CD4-positive, alpha-beta T cell treated with Interferon alpha-2 for 1 hour (primary cell): ENCODE results near the gene TMEM121.
"Not testable (repeated sequence)": the region's sequence is repeated elsewhere in the genome, so short reads cannot be mapped to it uniquely, and the experiment has no call there.

ENCODE experiments used
- DNase-seq, 2 donors: peaks; one replicate each; pipeline ENCODE4 v3.0.0-alpha.2; 2020 to 2022

Gene TMEM121

DNA sequence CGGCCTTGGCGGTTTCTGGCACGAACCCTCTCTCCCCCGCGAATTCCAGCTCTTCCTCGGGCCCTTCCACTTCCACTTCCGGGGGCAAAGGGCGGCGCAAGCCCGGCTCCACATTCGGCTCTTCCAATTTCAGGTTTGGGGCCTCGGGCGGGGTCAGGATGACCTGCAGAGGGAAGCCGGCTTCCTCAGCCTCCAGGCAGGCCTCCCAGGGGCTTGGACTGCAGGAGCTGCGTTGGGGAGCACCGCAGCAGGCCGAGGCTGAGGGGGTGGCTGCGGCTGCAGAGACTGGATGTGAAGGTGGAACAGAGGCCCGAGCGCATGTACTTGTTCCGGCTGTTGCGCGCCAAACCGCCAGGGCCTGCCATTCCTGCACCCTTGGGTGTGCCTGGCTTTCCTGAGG is 20.7 kb downstream of the TMEM121 start:
- DNase-seq, result not testable (repeated sequence)

DNA sequence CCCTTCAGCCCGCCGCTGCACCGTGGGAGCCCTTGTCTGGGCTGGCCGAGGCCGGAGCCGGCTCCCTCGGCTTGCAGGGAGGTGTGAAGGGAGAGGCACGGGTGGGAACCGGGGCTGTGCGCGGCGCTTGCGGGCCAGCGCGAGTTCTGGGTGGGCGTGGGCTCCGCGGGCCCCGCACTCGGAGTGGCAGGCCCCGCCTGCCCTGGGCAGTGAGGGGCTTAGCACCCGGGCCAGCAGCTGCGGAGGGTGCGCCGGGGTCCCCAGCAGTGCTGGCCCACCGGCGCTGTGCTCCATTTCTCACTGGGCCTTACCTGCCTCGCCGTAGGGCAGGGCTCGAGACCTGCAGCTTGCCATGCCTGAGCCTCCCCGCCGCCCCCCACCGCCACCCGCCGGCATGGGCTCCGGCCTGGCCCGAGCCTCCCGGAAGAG is 21.4 kb downstream of the TMEM121 start:
- no peak for DNase-seq

DNA sequence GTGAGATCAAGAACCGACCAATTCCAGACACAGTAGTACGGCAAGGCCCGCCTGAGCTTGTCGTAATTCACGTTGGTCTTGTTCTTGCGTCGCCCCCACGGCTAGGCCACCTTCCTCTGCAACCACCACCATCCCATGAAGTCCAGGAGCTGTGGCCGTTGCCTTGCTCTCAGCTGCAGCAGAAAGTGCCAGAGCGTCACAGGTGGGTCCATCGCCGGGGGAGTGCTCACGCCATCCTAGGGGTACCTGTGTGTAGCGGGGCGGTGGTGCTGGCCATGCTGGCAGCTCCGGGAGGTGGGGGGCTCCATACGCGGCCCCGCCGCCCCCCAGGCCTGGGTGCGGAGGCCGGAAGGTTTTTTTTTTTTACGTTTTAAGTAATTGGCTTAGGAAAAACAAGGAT is 23.1 kb downstream of the TMEM121 start:
- no peak for DNase-seq

DNA sequence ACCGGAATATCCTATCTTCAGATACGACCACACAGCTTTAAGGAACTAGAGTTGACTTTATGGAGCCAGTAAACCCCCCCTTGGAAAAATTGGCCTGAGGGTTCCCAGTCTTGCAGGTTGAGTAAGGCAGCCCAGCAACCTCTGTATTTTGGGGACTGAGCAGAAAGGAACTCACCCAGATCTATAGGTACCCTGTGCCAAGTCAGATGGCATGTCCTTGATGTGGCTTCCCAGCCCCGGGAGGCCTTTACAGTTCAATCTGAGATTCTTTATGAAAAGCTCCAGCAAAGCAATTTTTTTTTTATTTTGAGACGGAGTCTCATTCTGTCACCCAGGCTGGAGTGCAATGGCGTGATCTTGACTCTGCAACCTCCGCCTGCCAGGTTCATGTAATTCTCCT is 27.6 kb downstream of the TMEM121 start:
- DNase-seq, result no peak

DNA sequence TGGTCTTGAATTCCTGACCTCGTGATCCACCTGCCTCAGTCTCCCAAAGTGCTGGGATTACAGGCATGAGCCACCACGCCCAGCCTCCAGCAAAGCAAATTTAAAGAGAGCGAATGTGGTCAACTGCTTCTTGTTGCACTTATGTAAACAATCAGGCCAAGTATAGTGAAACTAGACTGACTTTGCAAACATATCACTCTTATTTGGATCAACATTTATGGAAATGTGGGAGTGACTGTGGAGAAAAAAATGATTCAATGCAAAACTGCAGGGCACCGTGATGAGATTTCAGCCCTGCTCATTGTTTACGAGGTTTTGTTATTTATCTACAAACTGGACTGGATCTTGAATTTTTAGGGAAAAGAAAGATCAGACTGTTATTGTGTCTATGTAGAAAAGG is 28.1 kb downstream of the TMEM121 start:
- no peak for DNase-seq

DNA sequence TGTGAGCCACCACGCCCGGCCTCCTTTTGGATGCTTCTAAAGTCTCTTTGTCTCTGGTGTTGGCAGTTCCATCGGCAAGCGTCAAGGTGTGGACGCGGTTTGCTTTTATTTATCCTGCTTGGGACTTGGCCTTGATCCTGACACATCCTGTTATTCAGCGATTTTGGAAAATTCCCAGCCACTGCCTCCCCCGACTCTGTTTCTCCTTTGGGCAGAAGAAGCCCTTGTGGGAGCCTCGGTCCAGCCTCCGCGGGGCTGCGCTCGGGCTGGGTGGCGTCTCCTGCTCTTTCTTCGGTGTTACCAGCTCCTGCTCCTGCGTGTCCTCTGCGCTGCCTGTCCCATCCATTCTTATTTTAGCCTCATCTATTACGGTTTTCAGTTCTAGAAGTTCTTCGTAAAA is 31.3 kb downstream of the TMEM121 start:
- DNase-seq, result not testable (repeated sequence)

DNA sequence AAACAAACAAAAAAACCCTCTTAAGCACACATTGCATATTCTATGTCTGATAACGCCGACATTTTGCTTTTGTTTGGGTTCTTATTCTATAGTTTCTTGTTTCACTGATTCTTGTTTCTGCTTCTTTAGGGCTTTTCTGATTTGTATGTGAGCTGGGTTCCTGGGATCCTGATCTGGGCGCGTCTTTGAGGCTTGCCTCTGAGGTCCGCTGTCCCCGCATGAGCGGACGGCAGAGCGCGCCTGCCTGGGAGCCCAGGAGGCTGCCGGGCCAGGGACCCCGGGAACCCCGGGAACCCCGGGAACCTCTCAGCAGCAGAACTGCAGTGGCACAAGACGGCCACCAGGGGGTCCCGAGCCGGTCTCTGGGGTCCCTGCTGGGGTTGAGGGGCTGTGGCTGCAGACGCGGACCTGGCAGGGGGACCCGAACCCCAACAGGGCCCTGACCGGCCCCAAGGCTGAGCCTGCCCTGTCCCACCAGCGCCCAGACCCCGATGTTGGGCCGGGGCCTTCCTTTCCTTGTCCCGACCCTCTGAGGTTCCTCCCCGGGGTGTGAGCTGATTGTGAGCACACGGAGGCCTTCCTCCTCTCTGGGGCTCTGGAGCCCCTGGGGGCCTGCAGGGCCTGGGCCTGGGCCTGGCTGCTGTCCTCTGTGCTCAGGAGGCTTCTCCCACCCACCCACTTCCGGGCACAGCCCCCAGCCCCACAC is 32.2 kb downstream of the TMEM121 start:
- DNase-seq, result not testable (repeated sequence)

DNA sequence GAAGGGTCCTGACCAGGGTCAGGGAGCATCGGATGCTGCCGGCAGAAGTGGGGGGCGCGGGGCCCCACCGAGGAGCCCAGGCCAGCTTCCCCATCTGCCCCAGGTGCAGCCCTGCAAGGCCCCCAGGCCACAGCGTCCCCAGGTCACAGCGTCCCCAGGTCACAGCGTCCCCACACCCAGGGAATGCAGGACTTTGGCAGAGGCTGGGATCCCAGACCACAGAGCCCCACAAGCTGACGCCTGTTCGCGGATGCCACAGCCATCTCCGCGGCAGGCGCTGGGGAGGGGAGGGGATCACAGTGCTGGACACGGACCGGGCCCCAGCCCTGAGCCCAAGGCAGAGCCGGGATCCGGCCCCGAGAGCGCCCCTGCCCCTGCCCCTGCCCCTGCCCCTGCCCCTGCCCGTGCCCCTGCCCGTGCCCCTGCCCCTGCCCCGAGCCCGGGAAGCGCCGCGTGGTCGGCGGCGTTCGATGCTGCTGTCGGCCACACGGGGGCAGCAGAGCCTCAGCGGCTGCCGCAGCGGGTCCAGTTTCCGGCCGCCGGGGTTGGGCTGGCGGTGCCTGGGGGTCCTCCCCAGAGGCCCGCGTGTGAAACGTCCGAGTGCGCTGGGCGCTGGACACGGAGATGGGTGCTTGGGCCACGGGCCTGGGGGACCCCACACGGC is 33.1 kb downstream of the TMEM121 start:
- DNase-seq, result not testable (repeated sequence)

DNA sequence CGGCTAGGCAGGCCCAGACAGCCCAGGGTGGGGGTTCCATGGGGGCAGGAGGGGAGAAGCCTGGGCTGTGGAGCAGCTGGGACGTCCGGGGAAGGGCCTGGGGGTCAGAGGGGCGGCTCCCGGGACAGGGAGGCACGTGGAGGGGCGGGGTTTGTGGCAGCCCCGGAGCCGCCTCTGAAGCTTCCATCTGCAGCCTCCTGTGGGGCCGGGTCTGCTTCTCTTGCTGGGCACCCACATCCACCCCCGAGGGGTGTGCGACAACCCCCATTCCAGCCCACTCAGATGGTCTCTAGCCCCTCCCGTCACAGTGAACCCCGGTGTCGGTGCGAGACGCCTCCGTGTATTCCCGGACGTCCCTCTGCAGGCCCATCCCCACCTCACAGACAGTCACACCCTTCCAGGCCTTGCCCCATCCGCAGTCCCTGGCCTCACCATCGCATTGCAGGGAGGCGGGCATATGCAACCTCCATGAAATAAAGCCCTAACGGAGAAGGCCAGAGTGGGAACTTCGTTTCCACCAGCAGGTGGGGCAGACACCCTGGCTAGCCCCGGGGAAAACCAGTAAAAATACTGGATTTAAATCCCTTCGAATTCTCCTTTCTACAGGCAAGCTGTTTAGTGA is 33.8 kb downstream of the TMEM121 start:
- not testable (repeated sequence) for DNase-seq

DNA sequence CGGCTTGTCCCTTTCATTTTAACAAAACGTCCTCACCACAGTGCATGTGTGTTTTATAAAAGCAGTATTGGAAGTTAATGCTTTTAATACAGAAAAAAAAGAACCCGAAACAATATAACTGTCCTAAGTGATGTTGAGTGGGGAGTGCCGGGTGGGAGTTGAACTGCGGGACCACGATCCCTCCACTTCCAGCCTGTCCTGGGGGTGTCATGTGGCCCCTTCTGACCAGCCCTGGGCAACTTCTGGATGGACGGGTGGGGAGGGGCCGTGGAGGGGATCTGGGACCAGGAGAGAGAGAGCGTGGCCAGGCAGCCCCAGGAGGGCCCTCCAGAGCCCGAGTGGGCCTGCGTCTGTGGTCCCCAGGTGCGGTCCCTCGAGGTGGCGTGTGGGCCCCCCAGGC is 35.0 kb downstream of the TMEM121 start:
- not testable (repeated sequence) for DNase-seq

DNA sequence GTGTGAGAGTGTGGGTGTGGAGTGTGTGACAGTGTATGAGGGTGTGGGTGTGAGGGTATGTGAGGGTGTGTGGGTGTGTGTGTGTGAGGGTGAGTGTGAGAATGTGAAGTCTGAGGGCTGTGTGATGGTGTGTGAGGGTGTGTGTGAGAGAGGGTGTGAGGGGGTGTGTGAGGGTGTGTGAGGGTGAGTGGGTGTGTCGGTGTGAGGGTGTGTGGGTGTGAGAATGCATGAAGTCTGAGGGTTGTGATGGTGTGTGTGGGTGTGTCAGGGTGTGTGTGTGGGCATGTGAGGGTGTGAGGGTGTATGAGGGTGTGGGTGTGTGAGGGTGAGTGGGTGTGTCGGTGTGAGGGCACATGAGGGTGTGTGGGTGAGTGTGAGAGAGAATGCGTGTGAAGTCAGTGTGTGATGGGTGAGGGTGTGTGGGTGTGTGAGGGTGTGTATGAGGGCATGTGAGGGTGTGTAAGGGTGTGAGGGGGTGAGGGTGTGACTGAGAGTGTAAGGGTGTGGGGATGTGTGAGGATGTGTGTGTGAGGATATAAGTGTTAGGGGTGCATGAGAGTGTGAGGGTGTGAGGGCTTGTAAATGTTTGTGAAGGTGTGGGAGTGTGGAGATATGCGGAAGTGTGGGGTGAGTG is 36.4 kb downstream of the TMEM121 start:
- DNase-seq, result no peak

DNA sequence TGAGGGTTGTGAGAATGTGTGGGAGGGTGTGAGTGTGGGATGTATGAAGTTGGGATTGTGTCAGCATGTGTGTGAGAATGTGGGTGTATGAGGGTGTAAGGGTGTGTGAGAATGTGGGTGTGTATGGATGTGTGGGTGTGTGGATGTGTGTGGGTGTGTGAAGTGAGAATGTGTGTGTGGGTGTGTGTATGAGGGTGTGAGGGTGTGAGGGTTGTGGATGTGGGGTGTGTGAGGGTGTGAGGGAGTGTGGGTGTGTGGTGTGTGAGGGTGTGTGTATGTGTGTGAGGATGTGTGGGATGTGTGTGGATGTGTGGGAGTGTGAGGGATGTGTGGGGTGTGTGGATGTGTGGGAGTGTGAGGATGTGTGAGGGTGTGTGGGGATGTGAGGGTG is 37.0 kb downstream of the TMEM121 start:
- no peak for DNase-seq

DNA sequence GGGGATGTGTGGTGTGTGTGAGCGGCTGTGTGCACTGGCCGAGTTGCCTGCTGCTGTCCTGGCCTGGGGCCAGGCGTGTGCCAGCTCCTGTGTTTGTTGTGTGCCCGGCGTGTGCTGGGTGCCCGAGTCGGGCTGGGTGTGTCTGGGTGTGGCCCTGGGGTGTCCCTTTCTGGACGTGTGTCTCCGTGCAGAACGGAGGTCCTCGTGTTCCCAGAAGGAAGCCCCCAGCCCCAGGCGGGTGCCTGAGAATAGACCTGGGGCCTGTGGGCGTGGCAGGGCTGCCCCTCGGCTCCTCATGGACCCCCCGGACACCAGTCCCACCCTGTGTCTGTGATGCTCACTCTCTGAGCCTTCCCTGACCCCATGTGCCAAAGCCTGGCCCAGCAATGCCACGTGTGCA is 38.2 kb downstream of the TMEM121 start:
- DNase-seq, result not testable (repeated sequence)

DNA sequence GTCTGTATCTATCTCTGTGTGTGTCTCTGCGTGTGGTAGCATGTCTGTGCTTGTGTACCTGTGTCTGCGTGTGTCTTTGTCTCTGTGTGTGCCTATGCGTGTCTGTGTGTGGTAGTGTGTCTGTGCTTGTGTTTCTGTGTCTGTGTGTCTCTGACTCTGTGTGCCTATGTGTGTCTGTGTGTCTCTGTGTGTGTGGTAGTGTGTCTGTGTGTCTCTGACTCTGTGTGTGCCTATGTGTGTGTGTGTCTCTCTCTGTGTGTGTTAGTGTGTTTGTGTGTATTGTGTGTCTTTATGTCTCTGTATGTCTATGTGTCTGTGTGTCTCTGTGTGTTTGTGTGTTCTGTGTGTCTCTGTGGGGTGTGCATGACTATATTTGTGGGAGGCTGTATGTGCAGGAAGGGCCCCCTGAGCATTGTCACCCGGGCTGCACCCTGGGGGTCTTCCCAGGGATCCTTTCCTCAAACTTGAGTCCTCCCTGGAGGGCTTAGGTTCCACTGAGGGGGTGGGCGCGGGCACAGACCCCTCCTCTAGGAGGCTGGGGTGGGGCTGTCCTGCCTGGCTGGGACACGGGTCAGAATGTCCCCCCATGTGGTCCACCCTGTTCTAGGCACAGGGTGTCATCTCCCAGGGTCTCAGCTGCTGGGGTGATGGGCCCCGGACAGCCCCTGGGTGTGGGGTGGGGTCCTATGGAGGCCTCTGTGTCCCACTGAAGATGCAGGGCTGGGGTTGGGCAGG is 39.0 kb downstream of the TMEM121 start:
- not testable (repeated sequence) for DNase-seq

DNA sequence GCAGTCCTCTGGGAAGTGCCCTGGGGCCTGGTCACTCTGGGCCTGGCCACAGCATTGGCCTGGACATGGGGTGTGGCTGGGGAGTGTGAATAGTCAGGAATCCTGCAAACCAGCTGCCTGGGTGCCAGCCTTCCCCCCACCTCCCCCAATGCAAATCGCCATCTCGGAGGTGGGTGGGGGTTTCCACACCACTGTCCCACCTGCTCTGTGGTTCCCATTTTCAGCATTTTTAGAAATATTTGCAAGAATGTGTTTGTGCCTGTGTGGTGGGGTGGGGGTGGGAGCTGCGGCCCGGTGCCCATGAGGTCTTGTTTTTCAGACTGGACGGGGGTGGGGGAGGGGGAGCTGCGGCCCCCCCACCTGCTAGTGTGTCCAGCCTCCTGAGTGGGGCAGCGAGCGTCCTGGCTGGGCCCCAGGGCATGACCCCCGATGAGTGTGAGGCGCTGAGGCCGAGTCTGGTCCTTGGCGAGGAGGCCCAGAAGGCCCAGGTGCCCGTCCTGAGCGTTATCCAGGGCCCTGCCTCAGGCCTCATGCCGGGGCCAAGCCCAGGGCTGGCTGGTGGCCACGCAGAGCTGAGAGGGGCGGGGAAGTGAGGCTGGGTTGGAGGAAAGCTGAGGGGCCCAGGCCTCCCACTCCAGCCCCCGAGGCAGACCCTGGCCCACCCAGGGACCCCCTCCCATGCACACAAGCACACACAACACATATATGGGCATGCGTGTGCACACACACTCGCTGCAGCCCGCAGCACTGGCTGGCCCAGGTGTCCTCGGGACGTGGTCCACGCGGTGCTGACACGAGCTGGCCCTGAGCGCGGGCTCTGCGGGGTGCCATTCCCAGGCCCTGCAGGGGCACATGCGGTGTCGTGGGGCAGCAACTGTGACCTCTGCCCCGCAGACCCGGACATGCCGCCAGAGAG is 40.1 kb downstream of the TMEM121 start:
- DNase-seq, result not testable (repeated sequence)

DNA sequence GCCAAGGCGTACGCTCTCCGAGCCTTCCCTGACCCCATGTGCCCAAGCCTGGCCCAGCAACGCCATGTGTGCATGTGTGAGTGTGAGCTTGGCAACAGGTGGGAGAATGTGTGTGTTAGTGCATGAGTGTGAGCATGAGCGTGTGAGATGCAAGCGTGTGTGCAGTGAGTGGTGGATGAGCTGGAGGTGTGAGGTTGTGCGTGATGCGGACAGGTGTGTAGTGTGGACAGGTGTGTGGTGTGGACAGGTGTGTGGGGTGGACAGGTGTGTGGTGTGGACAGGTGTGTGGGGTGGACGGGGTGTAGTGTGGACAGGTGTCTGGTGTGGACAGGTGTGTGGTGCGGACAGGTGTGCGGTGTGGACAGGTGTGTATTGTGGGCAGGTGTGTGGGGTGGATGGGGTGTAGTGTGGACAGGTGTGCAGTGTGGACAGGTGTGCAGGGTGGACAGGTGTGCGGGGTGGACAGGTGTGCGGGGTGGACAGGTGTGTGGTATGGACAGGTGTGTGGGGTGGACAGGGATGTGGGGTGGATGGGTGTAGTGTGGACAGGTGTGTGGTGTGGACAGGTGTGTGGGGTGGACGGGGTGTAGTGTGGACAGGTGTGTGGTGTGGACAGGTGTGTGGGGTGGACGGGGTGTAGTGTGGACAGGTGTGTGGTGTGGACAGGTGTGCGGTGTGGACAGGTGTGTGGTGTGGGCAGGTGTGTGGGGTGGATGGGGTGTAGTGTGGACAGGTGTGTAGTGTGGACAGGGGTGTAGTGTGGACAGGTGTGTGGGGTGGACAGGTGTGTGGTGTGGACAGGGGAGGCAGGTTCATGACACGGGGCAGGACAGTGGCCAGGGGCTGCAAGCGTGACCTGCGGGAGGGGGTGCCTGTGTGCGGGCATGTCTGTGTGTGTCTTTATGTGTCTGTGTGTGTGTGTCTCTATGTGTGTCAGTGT is 41.1 kb downstream of the TMEM121 start:
- not testable (repeated sequence) for DNase-seq

DNA sequence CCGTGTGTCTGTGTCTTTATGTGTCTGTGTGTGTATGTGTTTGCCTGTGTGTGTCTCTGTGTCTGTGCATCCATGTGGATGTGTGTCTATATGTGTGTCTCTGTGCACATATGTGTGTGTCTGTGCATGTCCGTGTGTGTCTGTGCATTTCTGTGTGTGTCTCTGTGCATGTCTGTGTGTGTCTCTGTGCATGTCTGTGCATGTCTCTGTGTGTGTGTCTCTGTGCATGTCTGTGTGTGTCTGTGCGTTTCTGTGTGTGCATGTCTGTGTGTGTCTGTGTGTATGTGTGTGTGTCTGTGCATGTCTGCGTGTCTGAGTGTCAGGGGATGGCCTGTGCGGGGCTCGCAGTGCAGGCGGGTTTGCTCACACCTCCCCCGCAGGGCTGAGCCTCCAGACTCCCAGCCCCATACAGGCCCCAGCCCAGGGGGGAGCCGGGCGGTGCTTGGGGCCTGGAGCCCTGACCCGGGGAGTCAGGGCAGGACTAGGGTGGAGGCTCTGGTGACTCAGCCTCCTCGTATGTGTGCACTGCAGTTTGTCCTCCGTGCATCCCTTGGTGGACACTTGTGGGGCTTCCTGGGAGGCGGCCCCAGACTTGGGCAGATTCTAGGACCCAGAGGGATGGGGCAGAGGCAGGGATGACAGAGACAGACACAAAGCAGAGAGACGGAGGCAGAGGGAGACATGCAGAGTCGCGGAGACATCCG is 41.9 kb downstream of the TMEM121 start:
- DNase-seq, result not testable (repeated sequence)

DNA sequence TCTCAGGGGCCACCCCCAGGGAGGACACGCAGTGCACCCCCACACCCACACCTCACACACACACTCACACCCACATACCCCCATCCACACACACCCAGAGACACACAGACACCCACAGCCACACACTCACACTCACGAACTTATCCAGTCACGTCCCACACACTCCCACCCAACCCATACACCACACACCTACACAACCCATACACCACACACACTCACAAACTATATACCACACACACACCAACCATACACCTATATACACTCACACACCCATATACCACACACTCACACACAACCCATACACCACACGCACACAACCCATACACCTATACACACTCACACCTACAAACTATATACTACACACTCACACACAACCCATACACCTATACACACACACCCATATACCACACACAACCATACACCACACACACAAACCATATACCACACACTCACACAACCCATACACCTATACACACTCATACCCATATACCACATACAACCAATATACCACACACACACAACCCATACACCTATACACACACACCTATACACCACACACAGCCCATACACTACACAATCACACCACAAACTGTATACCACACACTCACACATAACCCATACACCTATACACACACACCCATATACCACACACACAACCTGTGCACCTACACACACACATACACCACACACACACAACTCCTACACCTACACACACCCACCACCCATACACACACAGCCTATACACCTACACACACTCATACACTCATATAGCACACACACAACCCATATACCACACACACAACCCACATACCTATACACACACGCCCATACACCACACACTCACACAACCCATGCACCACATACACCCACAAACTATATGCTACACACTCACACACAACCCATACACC is 42.7 kb downstream of the TMEM121 start:
- DNase-seq, result no peak

DNA sequence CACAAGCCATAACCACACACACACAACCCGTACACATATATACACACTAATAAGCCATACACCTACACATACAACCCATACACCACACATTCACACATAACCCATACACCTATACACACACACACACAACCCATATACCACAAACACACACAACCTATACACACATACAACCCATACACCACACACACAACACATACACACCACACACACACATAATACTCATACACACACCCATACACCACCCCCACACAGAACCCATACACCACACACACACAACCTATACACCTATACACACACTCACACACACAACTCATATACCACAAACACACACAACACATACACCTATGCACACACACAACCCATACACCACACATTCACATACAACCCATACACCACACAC is 44.1 kb downstream of the TMEM121 start:
- DNase-seq, result no peak
